IMR-90 (cell line): Measurements from ENCODE around the gene FAXDC2. TPM values are rescaled to one million over a fixed set of nuclear protein-coding genes. Genes with fewer than 3 reads are reported as not detected.

Source experiments
- ATAC-seq: fragments of 200-7000 bp; cut with Tn5 transposase; 2 replicates; pipeline ENCODE4 v1.9.1; 2020; ENCODE audit warnings: low read depth, mild to moderate bottlenecking, moderate library complexity
- BruUV-seq: library from RNA; stranded (reverse); fragments of 400-500 nt; replicated peaks from 2 replicates; lab custom pipeline; 2021; lab: Mats Ljungman, UMichigan
- CTCF ChIA-PET: fragments of 300-600 bp; formaldehyde crosslinking; extraction: SDS; loops from one replicate; lab custom pipeline; 2021; ENCODE audit warnings: antibody characterized with exemption; lab: Yijun Ruan, JAX
- POLR2A ChIA-PET: fragments of 300-600 bp; sonication (Branson Sonifier 250); formaldehyde crosslinking; loops from one replicate; lab custom pipeline; 2022; ENCODE audit warnings: antibody characterized with exemption; ENCODE audit not compliant: unreplicated experiment; lab: Charles Lee
- DNase-seq: peaks from one replicate; pipeline ENCODE4 v3.0.0; 2013
- H2AFZ ChIP-seq: replicated peaks from 2 replicates; pipeline ENCODE3; 2013; ENCODE audit warnings: low read length, mild to moderate bottlenecking; ENCODE audit not compliant: poor library complexity
- H2AK5ac ChIP-seq: 2 replicates; pipeline ENCODE4 v1.6.1; 2013; ENCODE audit warnings: low read depth, low read length, inconsistent platforms
- H2AK9ac ChIP-seq: replicated peaks from 2 replicates; pipeline ENCODE3; 2013; ENCODE audit warnings: mild to moderate bottlenecking, low read depth, low read length, moderate library complexity; ENCODE audit not compliant: poor library complexity
- H2BK120ac ChIP-seq: 2 replicates; pipeline ENCODE4 v1.6.1; 2013; ENCODE audit warnings: low read depth, low read length, inconsistent platforms
- H2BK15ac ChIP-seq: 3 replicates; pipeline ENCODE4 v1.6.1; 2013; ENCODE audit warnings: low read depth, low read length, inconsistent platforms
- H2BK20ac ChIP-seq: 2 replicates; pipeline ENCODE4 v1.6.1; 2013; ENCODE audit warnings: low read depth, mild to moderate bottlenecking, inconsistent platforms, low read length, moderate library complexity
- H2BK5ac ChIP-seq: 2 replicates; pipeline ENCODE4 v1.6.1; 2013; ENCODE audit warnings: mild to moderate bottlenecking, low read depth, low read length, inconsistent platforms; ENCODE audit not compliant: poor library complexity, severe bottlenecking
- H3K14ac ChIP-seq: replicated peaks from 2 replicates; pipeline ENCODE4 v1.6.1; 2013; ENCODE audit warnings: low read depth, low read length, inconsistent platforms
- H3K18ac ChIP-seq: 2 replicates; pipeline ENCODE4 v1.6.1; 2013; ENCODE audit warnings: low read depth, low read length, control low read depth
- H3K23ac ChIP-seq: 2 replicates; pipeline ENCODE4 v1.6.1; 2013; ENCODE audit warnings: low read depth, low read length, inconsistent platforms
- H3K27ac ChIP-seq: 2 replicates; pipeline ENCODE4 v1.5.1; 2013; ENCODE audit warnings: mild to moderate bottlenecking, control low read depth, low read length; ENCODE audit not compliant: insufficient read depth
- H3K27me3 ChIP-seq: 2 replicates; pipeline ENCODE4 v1.6.1; 2013; ENCODE audit warnings: low read length; ENCODE audit not compliant: control insufficient read depth, insufficient read depth
- H3K36me3 ChIP-seq: 2 replicates; pipeline ENCODE4 v1.6.1; 2013; ENCODE audit warnings: low read length, mixed read lengths; ENCODE audit not compliant: control insufficient read depth, insufficient read depth
- H3K4ac ChIP-seq: 2 replicates; pipeline ENCODE4 v1.6.1; 2013; ENCODE audit warnings: low read depth, low read length, inconsistent platforms
- H3K4me1 ChIP-seq: 2 replicates; pipeline ENCODE4 v1.6.1; 2013; ENCODE audit warnings: low read length, mixed read lengths; ENCODE audit not compliant: control insufficient read depth, insufficient read depth
- H3K4me2 ChIP-seq: 2 replicates; pipeline ENCODE4 v1.6.1; 2013; ENCODE audit warnings: low read depth, mild to moderate bottlenecking, control low read depth, low read length, moderate library complexity
- H3K4me3 ChIP-seq: 2 replicates; pipeline ENCODE4 v1.5.1; 2013; ENCODE audit warnings: low read depth, mild to moderate bottlenecking, control low read depth, low read length, moderate library complexity; ENCODE audit not compliant: insufficient read depth
- H3K56ac ChIP-seq: 2 replicates; pipeline ENCODE4 v1.6.1; 2013; ENCODE audit warnings: low read length, inconsistent platforms; ENCODE audit not compliant: insufficient read depth; ENCODE audit errors: extremely low read depth
- H3K79me1 ChIP-seq, 2 experiments: 2 replicates each; pipeline ENCODE4 v1.6.1; 2013; ENCODE audit warnings: low read length in 2 of 2, inconsistent platforms in 1 of 2, low read depth in 1 of 2
- H3K9ac ChIP-seq: 2 replicates; pipeline ENCODE4 v1.6.1; 2013; ENCODE audit warnings: low read depth, low read length, control low read depth
- H3K9me1 ChIP-seq: 2 replicates; pipeline ENCODE4 v1.6.1; 2013; ENCODE audit warnings: low read length, inconsistent platforms; ENCODE audit not compliant: insufficient read depth
- H3K9me3 ChIP-seq: 2 replicates; pipeline ENCODE4 v1.6.1; 2013; ENCODE audit warnings: low read length; ENCODE audit not compliant: control insufficient read depth, insufficient read depth
- H4K20me1 ChIP-seq: 2 replicates; pipeline ENCODE4 v1.6.1; 2013; ENCODE audit warnings: low read length, inconsistent platforms; ENCODE audit not compliant: insufficient read depth
- H4K5ac ChIP-seq: 2 replicates; pipeline ENCODE4 v1.6.1; 2013; ENCODE audit warnings: mild to moderate bottlenecking, low read depth, low read length, control low read depth
- H4K8ac ChIP-seq, 2 experiments: 2 replicates each; pipeline ENCODE4 v1.6.1; 2013; ENCODE audit warnings: low read depth in 2 of 2, low read length in 2 of 2, control low read depth in 1 of 2, inconsistent platforms in 1 of 2
- H4K91ac ChIP-seq: 2 replicates; pipeline ENCODE4 v1.6.1; 2013; ENCODE audit warnings: low read depth, low read length, inconsistent platforms; ENCODE audit not compliant: insufficient read depth
- BHLHE40 ChIP-seq: fragments of 150-350 bp; IDR thresholded peaks from 2 replicates; pipeline ENCODE4 v1.6.1; 2016; ENCODE audit warnings: mild to moderate bottlenecking, low read depth, low read length
- CEBPB ChIP-seq: IDR thresholded peaks from 2 replicates; pipeline ENCODE4 v1.6.1; 2012; ENCODE audit warnings: low read depth, low read length, improper control_type of control experiment
- MAZ ChIP-seq: IDR thresholded peaks from 2 replicates; pipeline ENCODE4 v1.6.1; 2012; ENCODE audit warnings: low read depth, mild to moderate bottlenecking, low read length, improper control_type of control experiment, moderate library complexity, borderline replicate concordance
- POLR2A ChIP-seq: IDR thresholded peaks from 2 replicates; pipeline ENCODE4 v1.6.1; 2012; ENCODE audit warnings: mild to moderate bottlenecking, low read depth, low read length
- SMC3 ChIP-seq: fragments of 150-350 bp; IDR thresholded peaks from 2 replicates; pipeline ENCODE4 v1.6.1; 2016; ENCODE audit warnings: low read depth, mild to moderate bottlenecking, antibody characterized with exemption, low read length, moderate library complexity
- WGBS, 2 experiments: methylation state at CpG; one replicate each; pipeline versions ENCODE4 v1.1.5 to v1.1.7; 2013; ENCODE audit warnings: missing lambda C conversion rate in 2 of 2; ENCODE audit not compliant: insufficient read length in 1 of 2; ENCODE audit errors: extremely low coverage in 2 of 2; 5-methylcytosine and 5-hydroxymethylcytosine counted together
- dilution Hi-C: fragments of 300-500 bp; cut with HindIII; formaldehyde crosslinking; loops from one replicate; pipeline ENCODE4 v1.14.3; 2018; ENCODE audit warnings: low sequenced_read_pairs; ENCODE audit not compliant: unreplicated experiment
- in situ Hi-C: fragments of 300-500 bp; cut with MboI; formaldehyde crosslinking; loops from 3 replicates; pipeline ENCODE4 v1.14.3; 2019; ENCODE audit warnings: low sequenced_read_pairs, inconsistent platforms, mixed read lengths
- intact Hi-C: fragments of 100-400 bp; cut with micrococcal nuclease; formaldehyde crosslinking; loops from 2 replicates; pipeline ENCODE4 v1.10.0; 2022
- polyA plus RNA-seq, 3 experiments: library from polyadenylated mRNA; depleted of rRNA; stranded (reverse); fragments of >200 nt; gene quantifications; 2 replicates each; pipeline ENCODE4 v1.2.3, GENCODE V29; 2012; ENCODE audit warnings: low replicate concordance in 1 of 3
- total RNA-seq: library from RNA; depleted of rRNA; stranded (reverse); fragments of >200 nt; gene quantifications from 2 replicates; pipeline ENCODE4 v1.2.3, GENCODE V29; 2012
- TF ChIP-seq, protein P1 (sequence below): fragments of 150-350 bp; IDR thresholded peaks from 2 replicates; pipeline ENCODE4 v1.6.1; 2017; ENCODE audit warnings: mild to moderate bottlenecking, antibody characterized with exemption, low read length, low read depth

The FAXDC2 gene
- total and polyA plus RNA-seq, 2 of the 4 experiments (the other 2 are of a cell fraction) = 4.3 to 8.9 TPM

GRCh38 chr5:154815684-154816247 is 34.6 kb downstream of the FAXDC2 start:
- dilution Hi-C loops (no loop called here), in situ Hi-C loops (loop anchor here (25.0 kb wide), 1 partner anchor 353 kb away; no protein-coding TSS in a partner anchor), intact Hi-C loops (no loop called here)
- Histone ChIP-seq H4K5ac (no peak overlapping the region), H2BK5ac (no peak overlapping the region), H2AK9ac (no peak overlapping the region), H2AFZ (no peak overlapping the region), H2BK120ac (no peak overlapping the region), H2BK20ac (no peak overlapping the region), H3K9me3 (no peaks in the 10 kb centered on the region), H3K27ac (no peak overlapping the region), H3K14ac (no peak overlapping the region), H2BK15ac (no peak overlapping the region), H3K4me2 (no peak overlapping the region), H3K36me3 (peaks cover 71% of the 10 kb centered on the region), H3K4me1 (no peaks in the 10 kb centered on the region), H3K9me1 (peaks cover 4% of the 10 kb centered on the region; the same call in 1 of the 2 replicates), H3K23ac (no peak overlapping the region), H3K4ac (no peak overlapping the region), H4K20me1 (peaks cover 7% of the 10 kb centered on the region; the same call in 1 of the 2 replicates), H4K91ac (no peak overlapping the region), H3K27me3 (no peaks in the 10 kb centered on the region), H2AK5ac (no peak overlapping the region), H3K56ac (no peak overlapping the region), H3K9ac (no peak overlapping the region), H3K4me3 (no peak overlapping the region), H3K18ac (no peak overlapping the region), H3K79me1 (peaks cover 22 to 44% of the 10 kb centered on the region in 2 experiments), H4K8ac (no peak overlapping the region)
- ATAC-seq = no peak
- TF ChIP-seq POLR2A = no peak
- TF ChIP-seq MAZ = no peak
- no peak for TF ChIP-seq BHLHE40
- no peak for TF ChIP-seq CEBPB
- TF ChIP-seq SMC3 = no peak
- TF ChIP-seq, protein P1, sequence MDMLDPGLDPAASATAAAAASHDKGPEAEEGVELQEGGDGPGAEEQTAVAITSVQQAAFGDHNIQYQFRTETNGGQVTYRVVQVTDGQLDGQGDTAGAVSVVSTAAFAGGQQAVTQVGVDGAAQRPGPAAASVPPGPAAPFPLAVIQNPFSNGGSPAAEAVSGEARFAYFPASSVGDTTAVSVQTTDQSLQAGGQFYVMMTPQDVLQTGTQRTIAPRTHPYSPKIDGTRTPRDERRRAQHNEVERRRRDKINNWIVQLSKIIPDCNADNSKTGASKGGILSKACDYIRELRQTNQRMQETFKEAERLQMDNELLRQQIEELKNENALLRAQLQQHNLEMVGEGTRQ = no peak
- ChIA-PET POLR2A (no interaction called here), CTCF (no interaction called here)
- no peak for DNase-seq
- WGBS, 2 experiments = 90% methylated on average over 2 of the region's 5 CpGs; no CpG with 5 or more reads in 1 of the 2 experiments
- BruUV-seq = no TSS peak
